Endothelial cell (in vitro differentiated cells): ENCODE data around the gene PCDHA2. TPM values are rescaled to one million over a fixed set of nuclear protein-coding genes. Genes with fewer than 3 reads are reported as not detected.
A peak's percentile ranks its signal among the peaks of the same experiment; 100 is the strongest.

Experiments used
- DNase-seq: peaks from one replicate; pipeline ENCODE4 v3.0.0; 2021; ENCODE audit warnings: low spot score
- H3K27ac Mint-ChIP-seq: one replicate; pipeline ENCODE4 v1.8.0; 2021; ENCODE audit warnings: mixed read lengths, inconsistent platforms; ENCODE audit not compliant: unreplicated experiment
- H3K27me3 Mint-ChIP-seq: one replicate; pipeline ENCODE4 v1.8.0; 2021; ENCODE audit warnings: mild to moderate bottlenecking, moderate library complexity, mixed read lengths, inconsistent platforms; ENCODE audit not compliant: unreplicated experiment
- H3K36me3 Mint-ChIP-seq: one replicate; pipeline ENCODE4 v1.8.0; 2021; ENCODE audit warnings: mild to moderate bottlenecking, low read depth, mixed read lengths, inconsistent platforms; ENCODE audit not compliant: unreplicated experiment
- H3K4me1 Mint-ChIP-seq: one replicate; pipeline ENCODE4 v1.8.0; 2021; ENCODE audit warnings: mild to moderate bottlenecking, mixed read lengths, inconsistent platforms; ENCODE audit not compliant: unreplicated experiment
- H3K4me3 Mint-ChIP-seq: one replicate; pipeline ENCODE4 v1.8.0; 2021; ENCODE audit warnings: mild to moderate bottlenecking, mixed read lengths, inconsistent platforms; ENCODE audit not compliant: unreplicated experiment
- H3K9me3 Mint-ChIP-seq: one replicate; pipeline ENCODE4 v1.8.0; 2021; ENCODE audit warnings: mixed read lengths, inconsistent platforms; ENCODE audit not compliant: unreplicated experiment
- total RNA-seq: library from RNA; stranded (reverse); fragmentation: NEBNext Ultra II Directional; extraction: Animal tissue kit (Norgen Biotek cat#: 25700); gene quantifications from one replicate; pipeline ENCODE4 v1.2.1, GENCODE V29; 2021; ENCODE audit not compliant: unreplicated experiment
- TF ChIP-seq, protein P1 (sequence below): fragments of 200-600 bp; sonication (generic); IDR thresholded peaks from one replicate; pipeline ENCODE4 v1.5.0; 2021; ENCODE audit warnings: antibody characterized with exemption; ENCODE audit not compliant: unreplicated experiment

The PCDHA2 gene
- total RNA-seq, 1 donor from 2014 or later: 4.2 TPM

DNA sequence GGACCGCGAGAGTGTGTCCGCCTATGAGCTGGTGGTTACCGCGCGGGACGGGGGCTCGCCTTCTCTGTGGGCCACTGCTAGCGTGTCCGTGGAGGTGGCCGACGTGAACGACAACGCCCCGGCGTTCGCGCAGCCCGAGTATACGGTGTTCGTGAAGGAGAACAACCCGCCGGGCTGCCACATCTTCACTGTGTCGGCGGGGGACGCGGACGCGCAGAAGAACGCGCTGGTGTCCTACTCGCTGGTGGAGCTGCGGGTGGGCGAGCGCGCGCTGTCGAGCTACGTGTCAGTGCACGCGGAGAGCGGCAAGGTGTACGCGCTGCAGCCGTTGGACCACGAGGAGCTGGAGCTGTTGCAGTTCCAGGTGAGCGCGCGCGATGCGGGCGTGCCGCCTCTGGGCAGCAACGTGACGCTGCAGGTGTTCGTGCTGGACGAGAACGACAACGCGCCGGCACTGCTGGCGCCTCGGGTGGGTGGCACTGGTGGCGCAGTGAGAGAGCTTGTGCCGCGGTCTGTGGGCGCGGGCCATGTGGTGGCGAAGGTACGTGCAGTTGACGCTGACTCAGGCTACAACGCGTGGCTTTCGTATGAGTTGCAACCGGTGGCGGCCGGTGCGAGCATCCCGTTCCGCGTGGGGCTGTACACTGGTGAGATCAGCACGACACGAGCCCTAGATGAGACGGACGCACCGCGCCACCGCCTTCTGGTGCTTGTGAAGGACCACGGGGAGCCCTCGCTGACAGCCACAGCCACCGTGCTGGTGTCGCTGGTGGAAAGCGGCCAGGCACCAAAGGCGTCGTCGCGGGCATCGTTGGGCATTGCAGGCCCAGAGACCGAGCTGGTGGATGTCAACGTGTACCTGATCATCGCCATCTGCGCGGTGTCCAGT is 41.2 kb downstream of the PCDHA2 start:
- no peak for DNase-seq
- Mint-ChIP-seq H3K27ac (no peak overlapping the region), H3K4me3 (no peak overlapping the region), H3K4me1 (no peaks in the 10 kb centered on the region), H3K9me3 (no peaks in the 10 kb centered on the region), H3K27me3 (peaks cover 3% of the 10 kb centered on the region), H3K36me3 (peaks cover 8% of the 10 kb centered on the region)
- TF ChIP-seq, protein P1, sequence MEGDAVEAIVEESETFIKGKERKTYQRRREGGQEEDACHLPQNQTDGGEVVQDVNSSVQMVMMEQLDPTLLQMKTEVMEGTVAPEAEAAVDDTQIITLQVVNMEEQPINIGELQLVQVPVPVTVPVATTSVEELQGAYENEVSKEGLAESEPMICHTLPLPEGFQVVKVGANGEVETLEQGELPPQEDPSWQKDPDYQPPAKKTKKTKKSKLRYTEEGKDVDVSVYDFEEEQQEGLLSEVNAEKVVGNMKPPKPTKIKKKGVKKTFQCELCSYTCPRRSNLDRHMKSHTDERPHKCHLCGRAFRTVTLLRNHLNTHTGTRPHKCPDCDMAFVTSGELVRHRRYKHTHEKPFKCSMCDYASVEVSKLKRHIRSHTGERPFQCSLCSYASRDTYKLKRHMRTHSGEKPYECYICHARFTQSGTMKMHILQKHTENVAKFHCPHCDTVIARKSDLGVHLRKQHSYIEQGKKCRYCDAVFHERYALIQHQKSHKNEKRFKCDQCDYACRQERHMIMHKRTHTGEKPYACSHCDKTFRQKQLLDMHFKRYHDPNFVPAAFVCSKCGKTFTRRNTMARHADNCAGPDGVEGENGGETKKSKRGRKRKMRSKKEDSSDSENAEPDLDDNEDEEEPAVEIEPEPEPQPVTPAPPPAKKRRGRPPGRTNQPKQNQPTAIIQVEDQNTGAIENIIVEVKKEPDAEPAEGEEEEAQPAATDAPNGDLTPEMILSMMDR: no peak

GRCh38 chr5:140840978-140841962 is 46.6 kb downstream of the PCDHA2 start, which contains the start of gene PCDHA8:
Gene PCDHA8 (plus strand): TSS chr5:140841187. CDS start chr5:140841322, 135 bp downstream.
- Mint-ChIP-seq H3K4me1 (no peaks in the 10 kb centered on the region), H3K9me3 (no peaks in the 10 kb centered on the region), H3K36me3 (peaks cover 10% of the 10 kb centered on the region), H3K27me3 (peaks cover 3% of the 10 kb centered on the region), H3K27ac (no peak within 1 kb of the TSS), H3K4me3 (peak within 1 kb of the TSS; percentile 59)
- TF ChIP-seq, protein P1: peak; percentile 67
- DNase-seq: peak; percentile 58

- Mint-ChIP-seq H3K27ac (no peak overlapping the region), H3K36me3 (peaks cover 7% of the 10 kb centered on the region), H3K9me3 (no peaks in the 10 kb centered on the region), H3K27me3 (peaks cover 3% of the 10 kb centered on the region), H3K4me1 (no peaks in the 10 kb centered on the region), H3K4me3 (no peak overlapping the region)
- TF ChIP-seq, protein P1: no peak
- no peak for DNase-seq
These were observed 48.4 kb downstream of the PCDHA2 start for GRCh38 chr5:140842798-140843733.

Other genes with a start within 250 kb of the PCDHA2 start
- gene EIF4EBP3, start 247.2 kb upstream of the PCDHA2 start, total RNA-seq: 16.4 TPM
- gene SRA1, start 237.4 kb upstream of the PCDHA2 start, total RNA-seq: 17.1 TPM
- gene APBB3, start 230.3 kb upstream of the PCDHA2 start, total RNA-seq: 24.6 TPM
- 91.2 TPM for gene SLC35A4, start 230.0 kb upstream of the PCDHA2 start, total RNA-seq
- not detected for gene CD14, start 161.7 kb upstream of the PCDHA2 start, total RNA-seq
- 22.7 TPM for gene TMCO6, start 155.4 kb upstream of the PCDHA2 start, total RNA-seq
- 56.0 TPM for gene NDUFA2, start 147.2 kb upstream of the PCDHA2 start, total RNA-seq
- gene IK, start 147.0 kb upstream of the PCDHA2 start, total RNA-seq: 76.1 TPM
- gene WDR55, start 129.9 kb upstream of the PCDHA2 start, total RNA-seq: 28.5 TPM
- 1.8 TPM for gene DND1, start 121.3 kb upstream of the PCDHA2 start, total RNA-seq
- 75.0 TPM for gene HARS1, start 103.5 kb upstream of the PCDHA2 start, total RNA-seq
- gene HARS2, start 103.4 kb upstream of the PCDHA2 start, total RNA-seq: 37.0 TPM
- 51.0 TPM for gene ZMAT2, start 94.4 kb upstream of the PCDHA2 start, total RNA-seq
- 0.13 TPM for gene PCDHA1, start 8.7 kb upstream of the PCDHA2 start, total RNA-seq
- 2.6 TPM for gene PCDHA3, start 6.2 kb downstream of the PCDHA2 start, total RNA-seq
- 9.9 TPM for gene PCDHA4, start 12.2 kb downstream of the PCDHA2 start, total RNA-seq
- gene PCDHA5, start 26.8 kb downstream of the PCDHA2 start, total RNA-seq: 2.7 TPM
- gene PCDHA6, start 33.1 kb downstream of the PCDHA2 start, total RNA-seq: 2.3 TPM
- 2.9 TPM for gene PCDHA7, start 39.4 kb downstream of the PCDHA2 start, total RNA-seq
- 1.6 TPM for gene PCDHA8, start 46.3 kb downstream of the PCDHA2 start, total RNA-seq
- 1.7 TPM for gene PCDHA9, start 53.5 kb downstream of the PCDHA2 start, total RNA-seq
- gene PCDHA10, start 61.0 kb downstream of the PCDHA2 start, total RNA-seq: 16.9 TPM
- gene PCDHA11, start 74.1 kb downstream of the PCDHA2 start, total RNA-seq: 7.8 TPM
- gene PCDHA12, start 80.5 kb downstream of the PCDHA2 start, total RNA-seq: 9.7 TPM
- gene PCDHA13, start 87.3 kb downstream of the PCDHA2 start, total RNA-seq: 2.5 TPM
- gene PCDHAC1, start 131.4 kb downstream of the PCDHA2 start, total RNA-seq: 7.5 TPM
- 5.2 TPM for gene PCDHAC2, start 171.6 kb downstream of the PCDHA2 start, total RNA-seq